ENCODE measurements around the gene LRRC8C.

LRRC8C gene

GRCh38 chr1:89605692-89606091, 27.2 kb upstream of the LRRC8C start:
- no peak overlapping the region for H3K23ac ChIP-seq (ENCODE audit: low read length in 2 of 2)
- no peak overlapping the region for H2AFZ ChIP-seq (ENCODE audit: low read depth, low read length)
- no peak overlapping the region for H3K14ac ChIP-seq (ENCODE audit: low read length in 2 of 2)
- no peak overlapping the region for H3K27ac ChIP-seq (ENCODE audit: low read length, poor library complexity, severe bottlenecking)
- no peak overlapping the region for H3K4me3 ChIP-seq (ENCODE audit: insufficient read depth in 1 of 2, low read depth in 1 of 2, low read length in 2 of 2)
- H3K9ac ChIP-seq (ENCODE audit: low read length) = no peak overlapping the region
- 16% methylated on average over 2 of the region's 2 CpGs for WGBS
- peaks cover 6% of the 10 kb centered on the region for H3K4me1 ChIP-seq (ENCODE audit: control insufficient read depth, insufficient read depth, low read depth, low read length)
- H2BK120ac ChIP-seq (ENCODE audit: low read depth, low read length) = no peak overlapping the region
- no peak overlapping the region for H2BK5ac ChIP-seq (ENCODE audit: low read depth, low read length, poor library complexity, severe bottlenecking)
- H3K79me1 ChIP-seq (replicated peaks; ENCODE audit: low read length, poor library complexity, severe bottlenecking) = no peaks in the 10 kb centered on the region
- H3K4ac ChIP-seq (ENCODE audit: low read depth in 1 of 2, low read length in 2 of 2) = no peak overlapping the region
- H3K4me2 ChIP-seq (ENCODE audit: low read length, poor library complexity, severe bottlenecking) = no peak overlapping the region
- H4K8ac ChIP-seq (ENCODE audit: low read length) = no peak overlapping the region
- peaks cover 0 to 6% of the 10 kb centered on the region in 2 experiments for H3K36me3 ChIP-seq (ENCODE audit: control insufficient read depth in 1 of 2, insufficient read depth in 2 of 2, low read depth in 1 of 2, low read length in 2 of 2)
- H4K91ac ChIP-seq (ENCODE audit: low read length) = no peak overlapping the region
- peak; percentile 75 for DNase-seq
- H3K27me3 ChIP-seq (ENCODE audit: control insufficient read depth in 1 of 2, insufficient read depth in 1 of 2, low read length in 2 of 2) = peaks cover 0 to 7% of the 10 kb centered on the region in 2 experiments
- H2BK12ac ChIP-seq (ENCODE audit: low read length in 2 of 2) = no peak overlapping the region
- no peaks in the 10 kb centered on the region for H3K9me3 ChIP-seq (ENCODE audit: control insufficient read depth, low read length)
- no peak overlapping the region for H2BK15ac ChIP-seq (ENCODE audit: low read depth, poor library complexity, severe bottlenecking)
- no peak overlapping the region for H2AK5ac ChIP-seq (ENCODE audit: low read length, severe bottlenecking)
- H3K18ac ChIP-seq (ENCODE audit: low read depth in 1 of 2, low read length in 2 of 2) = no peak overlapping the region

- Histone ChIP-seq H3K9ac (ENCODE audit: low read length) (no peak overlapping the region), H4K91ac (ENCODE audit: low read length) (no peak overlapping the region), H3K4me2 (ENCODE audit: low read length, poor library complexity, severe bottlenecking) (no peak overlapping the region), H3K9me3 (ENCODE audit: control insufficient read depth, low read length) (no peaks in the 10 kb centered on the region), H3K27me3 (ENCODE audit: control insufficient read depth in 1 of 2, insufficient read depth in 1 of 2, low read length in 2 of 2) (peaks cover 0 to under 1% of the 10 kb centered on the region in 2 experiments), H2BK12ac (ENCODE audit: low read length in 2 of 2) (no peak overlapping the region), H4K8ac (ENCODE audit: low read length) (no peak overlapping the region), H3K23ac (ENCODE audit: low read length in 2 of 2) (no peak overlapping the region), H3K4ac (ENCODE audit: low read depth in 1 of 2, low read length in 2 of 2) (no peak overlapping the region), H3K18ac (ENCODE audit: low read depth in 1 of 2, low read length in 2 of 2) (peak overlapping the region in 1 of 2 experiments; percentile 56), H3K36me3 (ENCODE audit: control insufficient read depth in 1 of 2, insufficient read depth in 2 of 2, low read depth in 1 of 2, low read length in 2 of 2) (peaks cover 0 to 6% of the 10 kb centered on the region in 2 experiments), H2AK5ac (ENCODE audit: low read length, severe bottlenecking) (no peak overlapping the region), H3K27ac (ENCODE audit: low read length, poor library complexity, severe bottlenecking) (no peak overlapping the region), H2AFZ (ENCODE audit: low read depth, low read length) (no peak overlapping the region), H3K79me1 (replicated peaks; ENCODE audit: low read length, poor library complexity, severe bottlenecking) (no peaks in the 10 kb centered on the region), H3K14ac (ENCODE audit: low read length in 2 of 2) (no peak overlapping the region), H3K4me3 (ENCODE audit: insufficient read depth in 1 of 2, low read depth in 1 of 2, low read length in 2 of 2) (no peak overlapping the region), H2BK5ac (ENCODE audit: low read depth, low read length, poor library complexity, severe bottlenecking) (no peak overlapping the region), H2BK120ac (ENCODE audit: low read depth, low read length) (no peak overlapping the region), H3K4me1 (ENCODE audit: control insufficient read depth, insufficient read depth, low read depth, low read length) (peaks cover 6% of the 10 kb centered on the region), H2BK15ac (ENCODE audit: low read depth, poor library complexity, severe bottlenecking) (no peak overlapping the region)
- WGBS = 100% methylated on average over 1 of the region's 3 CpGs
- no peak for DNase-seq
Observed at GRCh38 chr1:89606227-89606980, 26.5 kb upstream of the LRRC8C start.

GRCh38 chr1:89607156-89607555, 25.8 kb upstream of the LRRC8C start:
- Histone ChIP-seq H3K27me3 (ENCODE audit: control insufficient read depth in 1 of 2, insufficient read depth in 1 of 2, low read length in 2 of 2) (no peaks in the 10 kb centered on the region), H2AK5ac (ENCODE audit: low read length, severe bottlenecking) (no peak overlapping the region), H3K9ac (ENCODE audit: low read length) (peak overlapping the region; percentile 64), H4K91ac (ENCODE audit: low read length) (no peak overlapping the region), H3K79me1 (replicated peaks; ENCODE audit: low read length, poor library complexity, severe bottlenecking) (no peaks in the 10 kb centered on the region), H3K36me3 (ENCODE audit: control insufficient read depth in 1 of 2, insufficient read depth in 2 of 2, low read depth in 1 of 2, low read length in 2 of 2) (peaks cover 0 to 6% of the 10 kb centered on the region in 2 experiments), H3K9me3 (ENCODE audit: control insufficient read depth, low read length) (no peaks in the 10 kb centered on the region), H3K4me3 (ENCODE audit: insufficient read depth in 1 of 2, low read depth in 1 of 2, low read length in 2 of 2) (no peak overlapping the region), H3K23ac (ENCODE audit: low read length in 2 of 2) (no peak overlapping the region), H2BK120ac (ENCODE audit: low read depth, low read length) (no peak overlapping the region), H4K8ac (ENCODE audit: low read length) (no peak overlapping the region), H3K4me2 (ENCODE audit: low read length, poor library complexity, severe bottlenecking) (no peak overlapping the region), H3K27ac (ENCODE audit: low read length, poor library complexity, severe bottlenecking) (no peak overlapping the region), H2AFZ (ENCODE audit: low read depth, low read length) (no peak overlapping the region), H2BK5ac (ENCODE audit: low read depth, low read length, poor library complexity, severe bottlenecking) (no peak overlapping the region), H3K18ac (ENCODE audit: low read depth in 1 of 2, low read length in 2 of 2) (no peak overlapping the region), H2BK15ac (ENCODE audit: low read depth, poor library complexity, severe bottlenecking) (no peak overlapping the region), H3K4me1 (ENCODE audit: control insufficient read depth, insufficient read depth, low read depth, low read length) (peaks cover 6% of the 10 kb centered on the region), H3K4ac (ENCODE audit: low read depth in 1 of 2, low read length in 2 of 2) (no peak overlapping the region), H2BK12ac (ENCODE audit: low read length in 2 of 2) (no peak overlapping the region), H3K14ac (ENCODE audit: low read length in 2 of 2) (no peak overlapping the region)
- DNase-seq = no peak
- 93% methylated on average over 2 of the region's 2 CpGs for WGBS

GRCh38 chr1:89607586-89608318, 25.2 kb upstream of the LRRC8C start:
- H2BK5ac ChIP-seq (ENCODE audit: low read depth, low read length, poor library complexity, severe bottlenecking) = no peak overlapping the region
- H3K4me3 ChIP-seq (ENCODE audit: insufficient read depth in 1 of 2, low read depth in 1 of 2, low read length in 2 of 2) = no peak overlapping the region
- no peak overlapping the region for H4K8ac ChIP-seq (ENCODE audit: low read length)
- no peak overlapping the region for H3K14ac ChIP-seq (ENCODE audit: low read length in 2 of 2)
- H2BK15ac ChIP-seq (ENCODE audit: low read depth, poor library complexity, severe bottlenecking) = no peak overlapping the region
- no peak overlapping the region for H3K4ac ChIP-seq (ENCODE audit: low read depth in 1 of 2, low read length in 2 of 2)
- H2AFZ ChIP-seq (ENCODE audit: low read depth, low read length) = no peak overlapping the region
- WGBS = 91% methylated on average over 5 of the region's 5 CpGs
- no peak overlapping the region for H2AK5ac ChIP-seq (ENCODE audit: low read length, severe bottlenecking)
- no peak overlapping the region for H3K4me2 ChIP-seq (ENCODE audit: low read length, poor library complexity, severe bottlenecking)
- no peak overlapping the region for H3K23ac ChIP-seq (ENCODE audit: low read length in 2 of 2)
- peaks cover 6% of the 10 kb centered on the region for H3K4me1 ChIP-seq (ENCODE audit: control insufficient read depth, insufficient read depth, low read depth, low read length)
- no peak for DNase-seq
- peaks cover 0 to 6% of the 10 kb centered on the region in 2 experiments for H3K36me3 ChIP-seq (ENCODE audit: control insufficient read depth in 1 of 2, insufficient read depth in 2 of 2, low read depth in 1 of 2, low read length in 2 of 2)
- H2BK120ac ChIP-seq (ENCODE audit: low read depth, low read length) = no peak overlapping the region
- no peak overlapping the region for H3K27ac ChIP-seq (ENCODE audit: low read length, poor library complexity, severe bottlenecking)
- H3K9me3 ChIP-seq (ENCODE audit: control insufficient read depth, low read length) = no peaks in the 10 kb centered on the region
- peak overlapping the region; percentile 64 for H3K9ac ChIP-seq (ENCODE audit: low read length)
- no peaks in the 10 kb centered on the region for H3K79me1 ChIP-seq (replicated peaks; ENCODE audit: low read length, poor library complexity, severe bottlenecking)
- no peak overlapping the region for H2BK12ac ChIP-seq (ENCODE audit: low read length in 2 of 2)
- no peaks in the 10 kb centered on the region for H3K27me3 ChIP-seq (ENCODE audit: control insufficient read depth in 1 of 2, insufficient read depth in 1 of 2, low read length in 2 of 2)
- H3K18ac ChIP-seq (ENCODE audit: low read depth in 1 of 2, low read length in 2 of 2) = no peak overlapping the region
- no peak overlapping the region for H4K91ac ChIP-seq (ENCODE audit: low read length)
